Pulmonary artery endothelial cell (primary cell): Measurements from ENCODE around the gene MEN1. TPM values are rescaled to one million over a fixed set of nuclear protein-coding genes. Genes with fewer than 3 reads are reported as not detected.

Experiments
- DNase-seq: peaks from one replicate; pipeline ENCODE4 v3.0.0-alpha.2; 2011; ENCODE audit warnings: low read depth, low spot score
- total RNA-seq: library from RNA; depleted of rRNA; stranded (reverse); fragments of >200 nt; gene quantifications from 2 replicates; pipeline ENCODE4 v1.2.3, GENCODE V29; 2014

MEN1 gene
- total RNA-seq, 1 donor from 2014 or later = 17.0 TPM

DNA sequence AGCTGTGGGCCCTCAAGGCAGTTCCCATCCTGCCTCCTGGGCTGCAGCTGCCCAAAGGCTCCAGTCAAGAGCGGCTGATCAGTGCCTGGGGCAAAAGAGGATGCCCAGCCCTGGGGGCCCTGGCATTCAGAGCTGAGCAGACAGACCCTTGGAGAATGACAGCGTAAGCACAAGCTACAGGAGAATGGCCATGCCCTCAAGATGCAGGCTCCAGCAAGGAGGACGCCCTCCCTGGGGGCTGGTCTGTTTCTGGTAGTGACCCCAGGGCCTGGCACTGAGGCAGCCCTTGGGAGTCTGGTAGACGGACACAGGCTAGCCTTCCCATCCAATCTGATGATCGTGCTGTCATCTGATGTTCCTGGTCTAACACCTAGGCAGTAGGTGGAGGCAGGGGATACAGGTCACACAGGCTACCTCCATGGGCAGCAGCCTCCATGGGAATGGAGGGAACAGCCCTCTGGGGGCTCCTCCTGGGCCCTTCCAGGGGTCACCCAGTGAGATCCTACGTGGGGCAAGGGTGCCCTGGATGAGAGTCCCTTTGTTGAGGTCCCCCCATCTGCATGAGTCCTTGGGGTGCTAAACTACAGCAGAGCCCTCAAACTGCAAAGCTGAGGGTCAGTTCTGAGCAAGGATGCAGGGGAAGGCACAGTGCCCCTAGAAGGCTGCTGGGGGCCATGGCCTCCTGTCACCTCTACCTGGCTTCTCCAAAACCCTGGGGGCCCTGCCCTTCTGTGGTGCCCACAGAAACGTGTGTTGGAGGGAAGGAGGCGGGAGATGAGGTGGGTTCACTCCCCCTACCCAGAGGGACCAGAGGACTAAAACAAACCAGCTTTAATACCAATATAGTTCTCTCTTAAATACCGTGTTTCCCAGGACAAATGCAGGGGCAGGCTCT is 21.8 kb downstream of the MEN1 start:
- no peak for DNase-seq

DNA sequence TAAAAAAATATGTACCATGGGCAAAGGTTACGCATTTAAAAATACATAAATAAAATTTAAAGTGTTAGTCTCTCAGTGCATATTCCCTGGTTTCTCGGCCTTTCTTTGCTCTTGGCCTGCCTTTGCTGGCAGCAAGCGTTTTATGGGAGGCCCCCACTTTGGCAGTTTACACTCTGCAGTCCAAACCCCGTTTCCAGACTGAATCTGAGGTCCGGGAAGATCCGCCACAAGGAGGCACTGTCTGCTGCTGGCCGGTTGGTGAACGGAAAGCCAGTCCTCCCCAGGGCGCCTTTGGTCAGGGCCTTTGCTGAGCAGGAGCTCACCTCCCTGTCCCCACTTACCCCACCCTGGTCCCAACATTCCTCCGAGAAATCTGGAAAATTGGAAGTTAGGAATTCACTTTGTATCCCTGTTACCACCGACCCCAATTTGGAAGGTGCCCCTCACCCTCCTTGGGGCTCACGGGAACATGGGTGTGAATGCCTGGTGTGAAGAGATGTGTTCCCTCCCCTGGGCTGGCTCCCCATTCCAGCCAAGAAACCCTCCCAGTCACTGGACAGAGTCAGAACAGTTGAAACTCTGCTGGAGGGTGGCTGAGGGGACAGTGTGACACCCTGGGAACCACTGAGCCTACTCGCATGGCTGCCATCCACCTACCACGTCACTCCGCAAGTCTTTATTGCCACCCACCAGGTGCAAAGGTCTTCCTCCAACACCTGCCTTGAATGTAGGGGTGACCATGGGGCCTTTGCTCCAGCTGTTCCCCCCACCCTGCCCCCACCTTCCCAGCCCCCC is 22.6 kb downstream of the MEN1 start:
- DNase-seq = no peak

DNA sequence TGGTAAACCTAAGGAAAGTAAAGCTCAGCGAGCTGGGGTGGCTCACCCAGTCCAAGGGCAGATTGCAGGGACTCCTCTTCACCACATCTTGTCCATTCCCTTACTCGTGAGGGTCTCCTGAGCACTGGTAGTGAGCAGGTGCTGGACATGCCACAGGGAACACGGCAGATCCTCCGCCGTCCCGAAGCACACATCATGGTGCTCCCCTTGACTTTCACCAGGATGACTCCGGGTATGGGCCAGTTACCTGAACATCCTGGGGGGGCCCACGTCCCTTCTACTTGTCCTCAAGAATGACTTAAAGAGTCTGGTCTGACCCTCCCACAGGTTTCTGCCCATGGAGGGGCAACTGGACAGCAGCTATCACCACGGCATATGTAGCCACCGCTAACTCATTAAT is 24.0 kb downstream of the MEN1 start:
- no peak for DNase-seq

DNA sequence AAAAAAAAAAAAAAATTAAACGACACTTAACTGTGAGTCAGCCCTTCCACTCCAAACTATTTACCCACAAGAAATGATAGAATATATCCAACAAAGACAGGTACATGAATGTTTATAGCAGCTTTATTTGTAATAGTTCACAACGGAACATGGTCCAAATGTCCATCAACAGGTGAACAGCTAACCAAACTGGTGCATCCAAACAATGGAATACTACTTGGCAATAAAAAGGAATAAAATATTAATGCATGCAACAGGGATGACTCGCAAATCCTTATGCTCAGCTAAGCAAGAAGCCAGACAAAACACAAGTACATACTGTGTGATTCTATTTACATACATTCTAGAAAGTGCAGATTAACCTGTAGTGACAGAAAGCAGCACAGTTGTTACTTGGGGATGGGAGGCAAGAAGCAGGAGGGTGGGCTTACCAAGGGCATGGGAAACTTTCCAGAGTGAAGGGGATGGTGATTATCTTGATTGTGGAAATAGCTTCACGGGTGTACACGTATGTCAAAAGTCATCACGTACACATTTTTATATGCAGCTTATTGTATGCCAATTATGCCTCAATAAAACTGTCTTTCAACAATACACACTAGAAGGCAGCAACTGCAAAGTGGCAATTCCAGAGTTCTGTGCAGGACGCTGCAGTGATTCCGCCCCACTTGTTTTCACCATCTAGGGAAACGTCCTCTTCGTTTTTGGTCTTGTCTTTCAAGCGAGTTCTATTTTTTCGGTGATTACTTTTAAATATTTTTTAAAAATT is 25.4 kb downstream of the MEN1 start:
- DNase-seq = no peak

DNA sequence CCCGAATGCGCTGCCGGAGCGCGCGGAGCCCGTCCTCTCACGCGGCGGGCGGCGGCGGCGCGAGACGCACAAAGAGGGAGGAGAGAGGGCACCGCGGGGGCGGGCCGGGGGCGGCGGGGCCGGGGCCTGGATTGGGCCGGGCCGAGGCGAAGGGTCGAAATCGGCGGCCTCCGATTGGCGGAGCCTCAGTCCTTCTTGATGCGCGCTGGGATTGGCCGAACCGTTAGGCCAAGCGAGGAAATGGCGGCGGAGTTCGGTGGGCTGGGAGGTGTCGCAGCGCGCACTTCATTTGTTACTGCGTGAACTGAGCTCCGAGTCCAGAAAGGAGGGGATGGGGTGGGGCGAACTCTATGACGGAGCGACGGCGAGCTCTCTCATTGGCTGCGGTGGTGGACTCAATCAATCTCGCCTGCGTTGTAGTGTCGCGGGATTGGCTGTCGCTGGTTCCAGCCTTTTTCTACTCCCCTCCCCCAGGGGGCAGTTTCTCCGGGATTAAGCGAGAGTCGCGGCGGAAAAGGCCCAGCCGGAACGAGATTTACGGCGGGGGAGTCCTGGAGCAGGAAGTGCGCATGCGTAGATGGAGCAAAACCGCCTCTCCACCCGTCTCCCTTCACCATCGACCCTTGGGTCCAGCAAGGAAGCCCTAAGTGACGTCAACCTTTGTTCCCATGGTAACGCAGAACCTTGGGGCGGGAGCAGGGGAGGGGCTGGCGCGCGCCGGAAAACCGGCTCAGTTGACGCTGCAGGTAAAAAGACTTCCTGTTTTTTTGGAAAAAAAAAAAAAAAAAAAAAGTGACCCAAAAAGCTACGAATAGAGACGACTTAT is 31.7 kb downstream of the MEN1 start, which contains the start of gene SF1:
TSS of gene SF1 (minus strand) at position 70 of the 826 bp plus-strand sequence. CDS start 150 bp downstream, outside the sequence.
- DNase-seq = peak; percentile 98

DNA sequence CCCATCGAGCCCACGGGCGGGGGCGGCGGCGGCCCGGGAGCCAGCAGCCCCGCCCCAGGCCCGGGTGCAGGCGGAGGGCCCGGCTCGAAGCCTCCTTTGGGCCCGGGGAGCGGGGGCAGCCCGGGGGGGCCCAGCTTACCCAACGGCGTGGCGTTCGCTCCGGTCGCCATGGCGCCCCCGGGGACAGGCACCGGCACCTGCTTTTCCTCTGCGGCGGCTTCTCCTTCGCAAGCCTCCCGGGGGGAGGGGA is 32.2 kb downstream of the MEN1 start:
- no peak for DNase-seq

DNA sequence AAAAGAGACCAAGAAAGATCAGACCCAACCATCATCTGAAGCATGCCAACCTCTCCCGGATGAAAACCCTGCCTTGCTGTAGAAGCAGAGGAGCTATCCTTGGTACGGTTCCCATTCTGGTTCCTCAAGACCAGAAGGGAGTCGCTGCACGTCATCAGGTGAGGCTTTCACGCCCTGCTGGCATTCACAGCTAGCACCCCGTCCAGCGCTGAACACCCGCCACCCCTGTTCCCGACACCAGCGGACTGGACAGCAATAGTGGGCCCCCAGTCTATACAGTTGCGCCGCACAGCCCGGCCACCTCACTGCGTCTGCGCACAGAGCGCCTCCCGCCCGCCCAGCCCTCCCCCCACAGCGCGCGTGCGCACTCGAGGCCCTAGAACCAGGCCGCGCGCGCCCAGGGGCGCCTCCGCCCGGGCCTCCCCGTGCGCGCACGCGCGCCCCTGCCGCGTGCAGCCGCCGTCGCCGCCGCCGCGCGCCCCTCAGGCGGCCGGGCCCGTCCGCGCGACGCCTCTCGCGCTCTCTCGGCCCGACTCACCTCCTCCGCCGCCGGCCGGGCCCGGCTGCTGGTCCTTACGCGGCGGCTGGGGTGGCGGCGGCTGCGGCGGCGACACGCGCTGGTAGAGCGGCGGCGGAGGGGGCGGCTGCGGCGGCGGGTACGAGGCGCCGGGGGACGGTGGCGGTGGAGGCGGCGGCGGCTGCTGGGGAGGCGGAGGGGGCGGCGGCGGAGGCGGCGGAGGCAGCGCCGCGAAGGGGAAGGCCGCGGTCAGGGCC is 32.7 kb downstream of the MEN1 start:
- DNase-seq = no peak

DNA sequence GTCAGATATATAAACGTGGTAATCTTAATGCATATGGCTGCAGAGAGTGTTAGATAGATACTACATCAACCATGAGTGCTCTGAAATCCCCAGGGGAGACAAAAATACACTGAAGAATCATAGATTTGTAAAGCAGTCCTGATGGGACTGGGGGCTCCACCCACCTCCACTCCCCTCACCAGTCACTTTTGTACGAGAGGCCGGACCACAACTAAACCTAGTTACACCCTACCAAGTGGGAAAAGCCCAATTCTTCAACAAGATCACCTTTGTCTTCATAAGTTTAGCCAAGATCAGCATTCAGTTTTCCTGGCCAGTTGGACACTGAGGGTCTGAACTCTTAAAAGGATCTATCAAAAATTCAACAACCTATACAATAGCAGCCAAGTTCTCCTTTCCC is 33.5 kb downstream of the MEN1 start:
- no peak for DNase-seq

DNA sequence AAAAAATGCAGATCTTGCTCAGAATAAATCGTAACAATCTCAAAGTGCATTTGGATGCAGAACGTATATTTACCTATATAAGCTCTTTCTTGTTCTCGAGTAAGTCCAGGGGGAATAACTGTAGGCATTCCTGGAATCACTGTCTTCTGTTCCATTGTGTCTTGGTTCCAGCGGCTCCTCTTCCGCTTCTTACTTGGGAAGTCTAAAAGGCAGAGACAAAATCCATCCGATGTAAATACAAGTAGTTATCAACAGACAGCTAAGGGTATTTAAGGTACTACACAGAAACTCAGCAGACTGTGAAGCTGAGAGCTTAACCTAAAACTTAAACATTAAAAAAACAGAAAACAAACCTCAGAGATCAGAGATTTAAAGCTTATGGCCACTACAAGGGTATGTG is 33.9 kb downstream of the MEN1 start:
- DNase-seq = no peak

DNA sequence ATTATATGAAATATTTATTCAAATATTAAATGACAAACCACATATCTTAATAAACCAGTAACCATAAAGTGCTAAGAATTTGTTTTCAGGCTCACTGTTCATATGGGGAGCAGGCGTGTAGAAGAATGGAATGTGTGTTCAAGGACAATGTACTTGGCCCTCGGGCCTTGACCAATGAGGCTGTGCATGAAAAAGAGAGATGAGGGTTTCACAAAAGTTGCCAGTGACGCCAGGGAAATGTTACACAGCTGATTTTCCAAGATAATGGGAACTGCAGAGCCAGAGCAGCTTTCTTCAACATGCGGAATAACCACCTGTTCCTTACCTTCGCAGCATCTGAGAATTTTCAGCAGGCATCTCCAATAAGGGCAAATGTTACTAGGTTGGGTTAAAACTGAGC is 36.2 kb downstream of the MEN1 start:
- DNase-seq = no peak

DNA sequence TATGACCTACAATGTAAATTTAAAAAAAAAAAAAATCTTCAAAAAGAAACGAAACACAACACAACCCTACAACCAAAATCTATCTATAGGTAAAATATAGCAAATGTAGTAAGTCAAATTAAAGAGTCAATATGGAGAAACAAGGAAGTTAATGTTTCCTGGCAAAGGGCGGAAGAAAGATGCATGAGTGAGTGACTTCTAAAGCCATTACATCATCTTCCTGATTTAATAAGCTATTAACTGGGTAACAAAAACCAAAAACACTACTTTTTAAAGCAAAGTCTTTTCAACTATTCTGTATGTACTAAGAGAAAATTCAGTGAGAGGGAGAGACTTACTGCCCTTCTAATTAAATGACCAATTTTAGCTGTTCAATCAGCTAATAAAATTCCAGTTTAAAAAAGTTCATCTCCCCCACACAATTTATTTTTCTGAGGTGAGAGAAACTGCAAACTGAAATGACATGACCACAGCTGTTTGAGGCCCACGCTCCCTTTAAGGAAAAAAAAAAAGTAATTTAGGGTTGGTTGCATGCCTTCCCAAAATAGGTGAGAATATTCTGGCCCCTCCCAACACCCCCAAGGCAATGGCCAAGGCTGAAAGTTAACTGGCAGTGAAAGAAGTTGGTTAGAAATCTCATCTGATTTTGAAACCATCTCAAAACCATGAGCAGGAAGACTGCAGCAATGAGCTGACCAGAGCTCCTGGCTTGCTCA is 37.9 kb downstream of the MEN1 start:
- DNase-seq = no peak

DNA sequence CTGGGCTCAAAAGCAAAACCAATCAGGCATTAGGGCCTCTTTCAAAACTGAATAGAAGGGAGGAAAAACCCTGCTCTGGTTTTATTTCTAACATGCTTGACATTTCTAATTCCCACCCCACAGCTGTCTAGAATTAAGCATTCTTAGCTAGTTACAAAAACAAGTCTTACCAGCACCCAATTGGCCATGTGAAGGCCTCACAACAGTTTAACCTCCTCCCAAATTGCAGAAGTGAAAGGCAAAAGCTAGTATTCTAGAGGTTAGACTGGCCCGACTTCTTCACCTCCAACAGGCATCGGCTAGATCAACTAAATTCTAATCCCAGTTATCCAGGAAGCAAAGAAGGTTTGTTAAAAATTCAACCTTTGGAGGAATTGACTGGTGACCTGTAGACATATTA is 38.5 kb downstream of the MEN1 start:
- no peak for DNase-seq

DNA sequence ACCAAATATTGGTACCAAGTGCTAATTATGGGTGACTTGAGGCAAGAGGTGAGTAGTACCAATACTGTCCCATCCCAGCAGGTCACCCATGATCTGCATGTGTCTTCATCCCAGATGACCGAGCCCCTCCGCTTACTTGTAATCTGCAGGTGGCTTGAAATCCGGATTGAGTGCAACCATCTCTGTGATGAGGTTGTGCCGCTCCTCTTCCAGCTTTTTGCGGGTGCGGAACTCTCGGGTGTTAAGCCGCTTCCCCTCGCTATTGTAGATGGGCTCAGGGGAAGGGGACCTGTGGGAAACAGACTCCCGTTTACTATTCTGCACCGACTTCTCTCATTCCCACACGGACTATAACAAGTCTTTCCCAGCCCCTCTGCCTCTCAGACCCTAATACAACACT is 40.2 kb downstream of the MEN1 start:
- no peak for DNase-seq

DNA sequence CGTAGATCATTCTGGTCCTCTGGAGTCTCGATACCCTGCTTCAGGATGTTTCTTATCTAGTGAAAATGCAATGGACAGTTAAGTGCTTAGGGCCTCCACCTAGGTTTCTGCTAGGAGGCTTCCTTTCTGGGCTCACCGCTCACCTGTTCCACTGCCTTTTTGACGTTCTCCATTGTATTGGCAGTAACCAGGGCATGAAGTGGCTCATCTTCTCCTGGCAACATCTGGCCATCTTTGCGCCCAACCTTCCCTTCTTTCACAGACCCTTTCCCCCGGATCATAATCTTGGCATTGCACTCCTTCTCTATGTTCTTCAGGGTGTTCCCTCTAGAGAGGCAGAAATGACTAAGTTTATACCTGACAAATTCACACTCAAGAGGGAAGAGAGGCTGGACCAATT is 41.1 kb downstream of the MEN1 start:
- DNase-seq = no peak

DNA sequence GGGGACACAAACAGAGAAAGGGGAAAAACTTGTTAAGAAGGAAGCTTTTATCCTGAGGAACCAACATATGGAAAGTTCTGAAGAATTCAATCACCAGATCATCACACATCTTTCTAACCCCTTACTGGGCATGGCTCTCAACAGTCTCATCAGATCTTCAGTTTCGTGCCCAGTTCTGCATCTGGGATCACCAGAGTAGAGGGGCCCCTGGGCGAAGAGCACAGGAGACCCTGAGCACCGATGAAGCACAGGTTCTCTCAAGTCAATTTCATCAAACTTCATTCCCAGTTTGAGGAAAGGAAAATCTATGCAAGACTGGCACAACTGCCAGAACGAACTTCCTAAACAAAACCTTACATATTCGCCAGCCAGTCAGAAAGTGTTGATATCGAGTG is 42.1 kb downstream of the MEN1 start:
- DNase-seq = no peak

DNA sequence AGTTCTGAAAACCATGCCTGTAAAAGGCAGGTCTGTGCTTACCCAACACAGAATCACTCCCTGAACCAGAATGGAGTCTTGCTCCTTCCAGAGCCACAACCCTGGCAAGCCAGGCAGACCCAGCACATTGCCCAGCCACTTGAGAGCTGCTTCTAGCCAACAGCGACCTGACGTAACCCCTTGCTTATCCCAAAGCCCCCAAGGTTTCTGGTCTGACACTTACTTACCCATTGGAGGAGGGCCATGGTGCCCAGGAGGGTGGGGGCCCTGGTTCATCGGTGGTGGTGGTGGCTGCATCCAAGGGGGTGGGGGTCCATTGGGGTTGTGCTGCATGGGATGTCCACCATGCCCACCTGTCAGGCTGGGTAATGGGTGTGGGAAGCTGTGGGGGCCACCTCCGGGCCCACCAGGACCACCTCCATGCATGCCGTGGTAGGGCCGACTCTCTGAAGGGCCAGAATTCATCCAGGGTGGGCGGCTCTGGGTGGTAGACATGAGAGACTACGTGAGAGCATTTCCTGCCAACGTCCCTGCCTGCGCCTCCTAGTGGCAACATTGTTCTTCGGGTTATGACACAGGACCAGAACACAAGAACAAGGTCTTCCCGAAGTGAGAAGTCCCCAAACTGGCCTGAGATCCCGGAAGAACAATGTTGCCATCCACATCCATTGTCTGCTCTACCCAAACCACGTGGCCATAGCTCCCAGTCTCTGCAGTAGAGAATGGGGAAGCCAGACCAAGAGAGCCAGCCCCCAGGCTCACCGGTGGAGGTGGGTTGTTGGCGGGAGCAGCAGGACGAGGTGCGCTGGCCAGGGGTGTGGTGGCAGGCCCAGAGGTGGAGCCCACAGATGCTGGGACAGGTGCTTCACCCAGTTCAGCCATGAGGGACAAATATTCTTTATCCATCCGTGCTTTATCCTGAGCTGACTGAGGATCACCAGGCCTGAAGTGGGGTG is 42.7 kb downstream of the MEN1 start:
- peak; percentile 48 for DNase-seq

DNA sequence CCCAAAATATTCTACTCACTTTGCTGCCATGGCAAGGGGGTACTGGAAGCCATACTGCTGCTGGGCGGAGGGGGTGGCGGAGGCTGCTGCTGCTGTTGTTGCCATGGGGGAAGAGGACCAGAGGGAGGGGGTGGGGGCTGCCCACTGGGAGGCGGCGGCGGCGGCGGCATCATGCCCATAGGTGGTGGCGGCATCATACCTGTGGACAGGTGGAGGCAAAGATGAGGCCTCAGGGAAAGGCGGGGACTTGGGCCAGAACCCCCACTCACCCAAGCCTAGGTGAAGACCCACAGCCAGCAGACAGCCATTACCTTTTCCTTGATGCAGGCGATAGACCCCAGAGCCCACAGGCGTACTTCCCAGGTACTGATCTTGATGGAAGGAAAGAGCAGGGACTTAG is 43.5 kb downstream of the MEN1 start:
- DNase-seq = no peak

DNA sequence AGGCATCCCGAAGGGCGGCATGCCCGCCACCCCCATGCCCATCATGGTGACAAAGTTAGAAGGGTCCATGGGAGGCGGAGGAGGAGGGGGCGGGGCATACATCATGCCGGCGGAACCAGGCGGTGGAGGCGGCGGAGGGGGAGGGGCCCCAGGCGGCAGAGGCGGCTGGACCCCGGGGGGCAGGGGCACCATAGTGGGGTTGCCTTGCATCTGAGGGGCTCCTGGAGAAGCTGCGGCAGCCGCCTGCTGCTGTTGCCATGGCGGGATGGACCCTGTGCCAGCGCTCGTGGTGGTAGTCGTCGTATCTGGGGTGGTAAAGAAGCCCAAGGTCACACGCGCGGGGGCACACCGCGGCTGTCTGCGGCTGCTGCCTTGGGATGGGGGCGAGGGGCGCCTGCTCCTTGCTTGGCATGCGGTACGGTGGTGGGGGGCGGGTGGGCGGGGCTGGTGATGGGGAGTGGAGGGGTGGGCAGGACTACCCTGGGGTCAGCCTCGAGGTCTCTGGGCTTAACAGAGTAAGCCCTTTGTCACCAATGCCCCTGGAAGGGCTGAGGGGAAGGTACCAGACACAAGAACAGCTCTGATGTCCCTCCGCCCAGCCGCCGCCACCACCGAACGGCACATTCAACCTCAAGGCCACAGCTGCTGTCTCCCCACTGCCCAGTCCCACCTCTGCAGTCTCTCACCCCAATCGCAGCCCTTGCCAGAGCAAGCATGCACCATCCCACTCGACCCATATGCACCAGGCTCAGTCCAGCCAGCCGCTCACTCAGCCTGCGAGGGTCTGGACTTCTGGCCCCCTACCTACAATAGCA is 44.3 kb downstream of the MEN1 start:
- no peak for DNase-seq
